ENCODE data around the gene NAA80. TPM values are rescaled to one million over a fixed set of nuclear protein-coding genes. Genes with fewer than 3 reads are reported as not detected.

NAA80 gene, protein sequence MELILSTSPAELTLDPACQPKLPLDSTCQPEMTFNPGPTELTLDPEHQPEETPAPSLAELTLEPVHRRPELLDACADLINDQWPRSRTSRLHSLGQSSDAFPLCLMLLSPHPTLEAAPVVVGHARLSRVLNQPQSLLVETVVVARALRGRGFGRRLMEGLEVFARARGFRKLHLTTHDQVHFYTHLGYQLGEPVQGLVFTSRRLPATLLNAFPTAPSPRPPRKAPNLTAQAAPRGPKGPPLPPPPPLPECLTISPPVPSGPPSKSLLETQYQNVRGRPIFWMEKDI
- 0.95 and 1.9 TPM in 2 replicates for total RNA-seq (2014; rRNA removed; shearing (Covaris generic))

- DNase-seq (ENCODE audit: low read depth) = peak; percentile 98
Observed at GRCh38 chr3:50298836-50299637, at the start of gene NAA80, which contains the start of gene HYAL3. NAA80 (minus strand) TSS chr3:50299405; CDS start chr3:50297463, 1,942 bp downstream. HYAL3 (minus strand) TSS chr3:50299405; CDS start chr3:50295602, 3,803 bp downstream.

- DNase-seq (ENCODE audit: low read depth) = peak; percentile 77
Observed at GRCh38 chr3:50347187-50347813, 48.1 kb upstream of the NAA80 start.

DNA sequence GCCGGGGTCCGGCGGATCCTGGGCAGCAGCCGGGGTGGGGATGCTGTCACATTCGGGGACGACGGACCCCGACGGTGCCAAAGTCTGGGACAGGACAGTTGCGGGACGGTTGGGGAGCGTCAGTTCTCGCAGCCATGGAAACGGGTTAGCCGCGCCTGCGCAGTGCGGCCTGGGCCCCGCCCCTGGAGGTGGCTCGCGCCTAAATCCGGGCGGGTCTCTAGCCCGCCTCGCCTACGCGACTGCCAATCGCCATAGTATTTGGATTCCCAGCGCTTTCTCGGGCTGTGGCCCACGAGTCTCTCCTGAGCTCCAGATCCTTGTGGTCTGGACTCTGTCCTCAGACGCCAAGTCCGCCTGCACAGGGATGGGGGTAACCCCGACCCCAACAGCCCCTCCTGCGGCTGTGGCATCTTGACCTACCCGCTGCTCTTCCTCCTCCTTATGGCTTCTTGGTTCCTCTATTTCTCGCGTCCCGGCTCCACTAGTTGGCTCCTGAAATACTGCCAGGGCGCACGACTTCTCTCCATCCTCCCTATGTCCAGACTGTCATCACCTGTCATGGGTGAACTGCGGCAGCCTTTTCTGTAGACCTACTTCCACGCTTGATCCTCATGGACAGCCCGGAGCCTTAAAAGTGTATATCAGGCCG is 46.5 kb upstream of the NAA80 start, which contains the start of gene ZMYND10:
Gene ZMYND10, minus strand, starts transcription at position 147 of the 649 bp plus-strand sequence. CDS start 153 bp downstream, outside the sequence.
- peak; percentile 70 for DNase-seq (ENCODE audit: low read depth)

- no peak for DNase-seq (ENCODE audit: low read depth)
Observed at GRCh38 chr3:50345008-50345407, 45.8 kb upstream of the NAA80 start.

- no peak for DNase-seq (ENCODE audit: low read depth)
Observed at GRCh38 chr3:50342813-50343633, 43.8 kb upstream of the NAA80 start.

- DNase-seq (ENCODE audit: low read depth) = no peak
Observed at GRCh38 chr3:50341996-50342650, 42.9 kb upstream of the NAA80 start.

DNA sequence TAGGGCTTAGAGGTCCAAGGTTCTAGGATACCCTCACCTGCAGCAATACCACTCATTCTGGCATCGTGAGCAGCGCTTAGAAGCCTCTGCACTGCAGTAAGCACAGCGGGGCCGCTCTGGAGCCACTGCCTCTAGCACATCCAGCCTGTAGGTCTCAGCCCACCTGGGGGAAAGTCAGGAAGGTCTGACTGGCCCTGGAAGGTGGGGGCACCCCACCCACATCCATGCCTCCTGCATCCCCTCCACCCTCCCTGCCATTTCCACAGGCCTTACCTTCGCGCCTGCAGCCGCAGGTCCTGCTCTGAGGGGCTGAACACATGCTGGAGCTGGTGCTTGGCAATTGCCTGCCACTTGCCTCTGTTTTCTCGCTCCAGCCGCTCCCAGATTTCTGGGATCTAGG is 42.3 kb upstream of the NAA80 start:
- no peak for DNase-seq (ENCODE audit: low read depth)

DNA sequence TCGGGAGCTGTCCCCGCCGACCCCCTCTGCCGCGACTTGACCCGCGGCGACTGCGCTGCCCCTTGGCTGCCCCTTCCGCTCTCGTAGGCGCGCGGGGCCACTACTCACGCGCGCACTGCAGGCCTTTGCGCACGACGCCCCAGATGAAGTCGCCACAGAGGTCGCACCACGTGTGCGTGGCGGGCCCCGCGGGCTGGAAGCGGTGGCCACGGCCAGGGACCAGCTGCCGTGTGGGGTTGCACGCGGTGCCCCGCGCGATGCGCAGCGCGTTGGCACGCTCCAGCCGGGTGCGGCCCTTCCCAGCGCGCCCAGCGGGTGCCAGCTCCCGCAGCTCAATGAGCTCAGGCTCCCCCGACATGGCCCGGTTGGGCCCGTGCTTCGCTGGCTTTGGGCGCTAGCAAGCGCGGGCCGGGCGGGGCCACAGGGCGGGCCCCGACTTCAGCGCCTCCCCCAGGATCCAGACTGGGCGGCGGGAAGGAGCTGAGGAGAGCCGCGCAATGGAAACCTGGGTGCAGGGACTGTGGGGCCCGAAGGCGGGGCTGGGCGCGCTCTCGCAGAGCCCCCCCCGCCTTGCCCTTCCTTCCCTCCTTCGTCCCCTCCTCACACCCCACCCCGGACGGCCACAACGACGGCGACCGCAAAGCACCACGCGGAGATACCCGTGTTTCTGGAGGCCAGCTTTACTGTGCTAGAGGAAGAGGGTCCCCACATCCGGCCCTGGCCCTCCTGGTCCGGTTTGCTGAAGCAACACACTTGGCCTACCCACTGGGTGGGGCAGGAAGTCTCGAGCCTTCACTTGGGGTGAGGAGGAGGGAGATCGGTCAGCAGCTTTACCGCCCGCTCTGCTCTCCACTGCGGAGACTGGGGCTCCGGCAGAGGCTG is 41.5 kb upstream of the NAA80 start, which contains the start of gene RASSF1:
Gene RASSF1, minus strand, starts transcription at position 389 of the 882 bp plus-strand sequence. Its CDS starts 31 bp downstream, at position 358.
- no peak for DNase-seq (ENCODE audit: low read depth)

DNA sequence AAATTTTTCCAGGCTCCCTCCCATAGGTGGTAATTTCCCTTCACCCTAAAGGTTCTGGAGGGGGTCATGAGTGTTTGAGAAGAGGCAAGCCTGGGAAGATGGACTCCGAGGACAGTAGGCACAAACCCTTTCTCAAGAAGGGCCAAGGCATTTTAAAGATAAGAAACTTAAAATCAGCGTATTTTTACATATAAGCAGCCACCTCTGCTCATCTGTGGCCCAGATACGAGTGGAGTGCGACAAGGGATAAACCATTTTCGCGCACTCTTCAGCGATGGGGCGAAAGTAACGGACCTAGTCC is 40.9 kb upstream of the NAA80 start:
- no peak for DNase-seq (ENCODE audit: low read depth)

DNA sequence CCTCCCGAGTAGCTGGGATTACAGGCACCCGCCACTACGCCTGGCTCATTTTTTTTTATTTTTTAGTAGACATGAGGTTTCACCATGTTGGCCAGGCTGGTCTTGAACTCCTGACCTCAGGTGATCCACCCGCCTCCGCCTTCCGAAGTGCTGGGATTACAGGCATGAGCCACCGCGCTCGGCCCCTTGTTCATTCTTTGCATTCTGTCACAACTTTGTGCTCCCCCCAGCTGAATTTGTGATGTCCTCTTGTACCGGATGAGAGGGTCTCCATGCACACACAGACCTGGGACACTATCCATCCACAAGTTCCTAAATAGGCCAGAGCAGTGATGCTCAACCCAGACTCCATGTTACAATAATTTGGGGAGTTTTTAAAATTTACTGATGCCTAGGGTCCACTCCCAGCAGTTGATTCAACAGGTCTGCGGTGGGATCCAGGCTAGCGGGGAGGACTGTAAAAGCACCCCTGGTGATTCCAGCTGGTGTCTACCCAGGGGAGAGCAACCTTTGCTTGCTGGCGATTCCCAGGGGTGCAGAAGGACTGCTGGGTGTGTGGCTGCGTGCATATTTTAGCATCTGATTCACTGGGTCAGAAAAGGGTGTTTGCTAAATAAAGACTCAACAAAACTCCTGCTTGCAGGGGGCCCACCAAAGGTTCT is 40.4 kb upstream of the NAA80 start:
- no peak for DNase-seq (ENCODE audit: low read depth)

DNA sequence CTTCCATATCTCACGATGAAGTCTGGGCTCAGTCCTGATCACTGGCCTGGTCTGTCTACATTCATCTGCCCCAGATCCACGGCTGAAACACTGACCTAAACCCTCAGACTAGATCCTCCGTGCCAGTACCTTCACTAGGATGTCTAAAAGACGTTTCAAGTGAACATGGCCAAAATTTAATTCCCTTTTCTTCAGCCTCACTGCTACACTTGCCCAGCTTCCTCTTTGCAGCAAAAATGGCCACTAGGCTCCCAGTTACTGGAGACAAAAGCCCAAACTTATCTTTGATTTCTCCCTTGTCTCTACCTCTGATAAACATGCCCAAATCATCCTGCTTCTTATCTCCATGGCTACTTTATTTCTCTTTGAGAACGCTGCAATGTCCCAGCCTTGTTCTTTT is 39.8 kb upstream of the NAA80 start:
- no peak for DNase-seq (ENCODE audit: low read depth)

DNA sequence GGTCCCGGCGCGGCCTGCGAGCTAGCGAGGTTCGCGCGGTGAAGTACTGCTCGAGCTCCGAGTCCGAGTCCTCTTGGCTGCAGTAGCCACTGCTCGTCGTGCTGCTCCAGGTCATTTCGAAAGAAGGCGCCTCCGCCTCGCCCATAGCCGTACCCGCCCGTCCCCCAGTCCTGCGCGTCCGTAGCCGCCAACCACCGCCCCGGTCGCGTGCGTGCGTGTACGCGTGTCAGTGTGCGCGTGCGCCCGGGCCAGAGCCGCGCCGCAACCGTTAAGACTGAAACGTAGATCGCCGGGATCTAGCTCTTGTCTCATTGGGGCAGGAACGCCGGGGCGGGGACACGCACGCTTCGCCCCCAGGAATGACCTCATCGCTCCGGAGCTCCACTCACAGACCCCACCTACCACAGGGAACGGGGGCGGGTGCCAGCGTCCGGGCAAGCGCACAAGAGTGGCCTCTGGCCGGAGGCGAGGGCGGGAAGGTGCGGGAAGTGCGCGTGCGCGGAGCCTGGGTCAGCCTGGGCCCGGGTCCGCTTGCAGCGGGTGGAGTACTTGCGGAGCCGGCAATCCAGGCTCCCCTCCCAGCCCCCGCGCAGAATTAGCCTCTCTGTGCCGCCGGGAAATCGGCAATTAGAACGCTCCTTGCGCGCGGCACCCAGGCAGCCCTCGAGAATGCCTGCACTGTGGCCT is 38.1 kb upstream of the NAA80 start:
- peak; percentile 98 for DNase-seq (ENCODE audit: low read depth)

- peak; percentile 32 for DNase-seq (ENCODE audit: low read depth)
Observed at GRCh38 chr3:50336452-50337174, 37.4 kb upstream of the NAA80 start.

GRCh38 chr3:50334339-50335075 is 35.3 kb upstream of the NAA80 start:
- no peak for DNase-seq (ENCODE audit: low read depth)

DNA sequence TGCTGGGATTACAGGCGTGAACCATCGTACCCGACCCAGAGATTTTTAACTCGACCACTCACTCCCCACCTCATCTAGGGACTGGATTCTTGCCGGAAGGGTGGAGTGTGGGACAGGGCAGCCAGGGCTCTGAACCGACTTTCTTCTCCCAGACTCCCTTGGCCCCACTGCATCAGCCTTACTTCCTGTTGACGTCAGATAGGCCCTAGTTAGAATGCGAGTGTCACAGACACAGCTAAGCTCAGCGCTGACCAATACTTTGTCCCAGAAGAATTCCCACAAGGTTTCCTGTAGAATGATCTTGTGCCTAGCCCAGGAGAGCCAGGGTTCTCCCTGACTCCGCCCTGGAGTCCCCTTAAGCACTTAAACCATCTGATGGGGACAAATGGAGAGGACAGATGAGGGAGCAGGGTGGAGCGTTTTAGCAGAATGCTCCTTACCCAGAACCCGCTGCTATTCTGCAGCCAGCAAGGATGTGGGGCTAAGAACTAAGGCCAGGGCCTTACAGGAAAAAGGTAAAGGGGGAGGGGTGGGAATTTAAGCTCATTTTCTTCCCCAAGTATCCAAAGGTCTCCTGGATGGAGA is 34.6 kb upstream of the NAA80 start:
- DNase-seq (ENCODE audit: low read depth) = no peak

GRCh38 chr3:50331364-50331907 is 32.2 kb upstream of the NAA80 start:
- no peak for DNase-seq (ENCODE audit: low read depth)
